ENCODE data around the gene AP1G1.
"Not testable (repeated sequence)": the region's sequence is repeated elsewhere in the genome, so short reads cannot be mapped to it uniquely, and the experiment has no call there.

AP1G1 gene

GRCh38 chr16:71807905-71808592, 585 bp downstream of the AP1G1 start:
- no peak for DNase-seq

DNA sequence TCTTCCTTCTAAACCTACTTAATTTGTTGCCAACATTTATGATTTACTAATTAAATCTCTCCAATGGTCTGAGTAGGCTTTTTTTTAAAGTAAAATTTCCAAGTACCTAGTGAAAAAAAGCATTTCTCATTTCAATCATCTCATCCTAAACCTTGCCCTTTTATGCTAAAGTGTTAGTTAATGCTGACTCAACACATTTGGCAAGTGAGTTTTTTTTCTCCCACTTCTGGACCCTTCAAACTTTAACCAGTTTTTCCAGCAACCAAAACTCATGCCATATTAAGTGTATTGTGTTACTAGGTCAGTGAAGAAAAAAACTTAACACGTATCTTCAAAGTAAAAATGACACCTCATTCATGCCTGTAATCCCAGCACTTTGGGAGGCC, 5.3 kb downstream of the AP1G1 start:
- DNase-seq, result no peak

DNA sequence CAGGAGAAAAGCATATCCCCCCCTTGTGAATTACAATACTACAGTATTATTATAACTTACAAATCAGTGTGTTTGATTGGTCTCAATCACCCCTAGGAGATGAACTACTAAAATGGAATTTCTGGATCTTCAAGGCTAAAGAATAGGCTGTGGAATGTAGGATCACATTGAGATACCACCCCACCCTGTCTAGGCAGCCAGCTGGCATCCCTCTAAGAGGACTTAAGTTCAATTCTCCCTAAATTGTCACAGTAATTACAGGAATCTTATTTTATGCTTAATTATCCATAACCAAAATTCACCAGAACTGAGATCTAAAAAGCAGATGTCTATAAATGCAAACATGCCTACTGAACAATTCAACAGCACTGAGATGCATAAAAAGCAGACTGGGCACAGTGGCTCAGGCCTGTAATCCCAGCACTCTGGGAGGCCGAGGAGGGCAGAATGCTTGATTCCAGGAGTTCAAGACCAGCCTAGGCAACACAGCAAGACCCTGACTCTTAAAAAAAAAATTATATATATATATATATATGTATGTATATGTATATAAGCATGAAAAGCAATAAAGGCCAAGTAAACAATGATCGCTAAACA, 12.0 kb downstream of the AP1G1 start:
- no peak for DNase-seq

GRCh38 chr16:71794943-71795342, 13.7 kb downstream of the AP1G1 start:
- DNase-seq, result no peak

DNA sequence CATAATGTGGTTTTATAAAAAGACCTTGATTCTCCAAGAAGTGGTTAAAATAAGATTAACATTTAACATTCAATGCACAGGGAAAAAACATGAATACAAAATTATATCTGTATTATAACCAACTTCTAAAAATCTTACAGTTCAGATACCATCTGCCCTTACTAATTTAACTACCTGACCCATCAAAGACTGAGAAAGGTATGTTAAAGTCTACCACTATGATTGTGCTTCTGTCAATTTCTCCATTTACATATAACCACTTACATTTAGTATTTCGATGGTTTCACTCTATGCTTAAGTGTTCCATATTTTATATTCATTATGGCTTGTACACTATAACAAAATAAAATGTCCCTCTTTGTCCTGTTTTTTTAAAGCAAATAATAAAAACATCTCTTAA, 14.6 kb downstream of the AP1G1 start:
- no peak for DNase-seq

GRCh38 chr16:71792176-71792575, 16.5 kb downstream of the AP1G1 start:
- no peak for DNase-seq

- not testable (repeated sequence) for DNase-seq
Measured at GRCh38 chr16:71790329-71790728, 18.3 kb downstream of the AP1G1 start.

DNA sequence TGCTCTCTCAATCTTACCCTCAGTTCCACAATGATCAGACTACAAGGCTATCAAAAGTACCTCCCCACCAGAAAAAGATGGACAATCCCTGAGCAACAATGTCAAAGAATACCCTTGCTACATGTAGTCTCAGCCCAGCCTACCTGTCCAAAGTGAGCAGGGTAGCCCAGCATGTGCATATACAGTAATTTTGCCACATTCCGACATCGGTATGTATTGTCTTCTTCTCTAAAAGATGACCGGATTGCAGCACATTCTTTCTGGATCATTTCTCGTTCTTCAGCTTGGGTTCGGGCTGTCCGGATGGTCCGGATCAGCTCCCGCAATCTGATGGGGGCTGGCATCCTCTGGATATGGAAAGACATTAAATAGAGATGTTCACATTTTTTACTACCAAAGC, 19.5 kb downstream of the AP1G1 start:
- no peak for DNase-seq

- DNase-seq, result no peak
Measured at GRCh38 chr16:71788578-71788977, 20.1 kb downstream of the AP1G1 start.

DNA sequence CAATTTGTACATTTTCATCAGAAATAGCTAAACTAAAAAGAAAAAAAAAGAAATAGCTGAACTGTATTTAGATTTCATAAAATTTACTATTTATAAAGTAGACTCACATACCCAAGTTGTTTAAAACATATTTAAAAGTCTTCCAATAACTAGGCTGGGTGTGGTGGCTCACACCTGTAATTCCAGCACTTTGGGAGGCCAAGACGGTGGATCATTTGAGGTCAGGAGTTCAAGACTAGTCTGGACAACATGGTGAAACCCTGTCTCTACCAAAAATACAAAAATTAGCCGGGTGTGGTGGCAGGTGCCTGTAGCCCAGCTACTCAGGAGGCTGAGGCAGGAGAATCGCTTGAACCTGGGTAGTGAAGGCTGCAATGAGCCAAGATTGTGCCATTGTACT, 23.5 kb downstream of the AP1G1 start:
- DNase-seq, result not testable (repeated sequence)

DNA sequence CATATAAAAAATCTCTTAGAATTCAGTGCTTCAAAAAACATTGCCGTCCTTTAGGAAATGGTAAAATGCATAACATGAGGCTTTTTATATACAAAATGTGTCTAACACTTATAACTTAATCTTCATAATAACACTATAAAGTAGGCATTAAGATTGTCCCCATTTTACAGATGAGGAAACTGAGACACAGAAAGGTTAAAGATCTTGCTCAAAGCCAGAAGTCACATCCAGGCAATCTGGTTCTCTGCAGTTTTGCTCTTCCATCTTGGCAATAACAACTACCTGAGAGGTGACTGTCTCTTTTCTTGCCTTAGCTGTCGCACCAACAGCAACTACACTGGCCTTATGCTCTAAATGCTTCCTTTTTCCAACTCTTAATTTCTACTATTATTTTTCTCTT, 24.5 kb downstream of the AP1G1 start:
- no peak for DNase-seq

DNA sequence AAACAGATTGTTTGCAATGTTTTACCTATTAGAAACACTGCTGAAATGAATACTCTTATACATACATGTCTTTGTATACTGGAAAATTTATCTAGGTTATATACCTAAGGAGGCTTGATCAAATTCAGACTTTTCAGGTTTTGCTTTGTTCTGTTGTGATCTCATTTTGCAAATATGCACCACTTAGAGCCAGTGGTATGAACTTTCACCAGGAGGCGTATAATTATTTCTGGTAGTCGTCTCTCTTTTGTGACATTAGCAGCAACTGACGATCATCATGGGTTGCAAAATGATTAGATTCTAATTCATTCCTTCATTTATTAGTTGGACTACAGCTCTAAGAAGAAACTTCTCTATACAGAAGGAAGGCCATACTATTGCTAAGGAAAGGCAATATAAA, 26.9 kb downstream of the AP1G1 start:
- no peak for DNase-seq

DNA sequence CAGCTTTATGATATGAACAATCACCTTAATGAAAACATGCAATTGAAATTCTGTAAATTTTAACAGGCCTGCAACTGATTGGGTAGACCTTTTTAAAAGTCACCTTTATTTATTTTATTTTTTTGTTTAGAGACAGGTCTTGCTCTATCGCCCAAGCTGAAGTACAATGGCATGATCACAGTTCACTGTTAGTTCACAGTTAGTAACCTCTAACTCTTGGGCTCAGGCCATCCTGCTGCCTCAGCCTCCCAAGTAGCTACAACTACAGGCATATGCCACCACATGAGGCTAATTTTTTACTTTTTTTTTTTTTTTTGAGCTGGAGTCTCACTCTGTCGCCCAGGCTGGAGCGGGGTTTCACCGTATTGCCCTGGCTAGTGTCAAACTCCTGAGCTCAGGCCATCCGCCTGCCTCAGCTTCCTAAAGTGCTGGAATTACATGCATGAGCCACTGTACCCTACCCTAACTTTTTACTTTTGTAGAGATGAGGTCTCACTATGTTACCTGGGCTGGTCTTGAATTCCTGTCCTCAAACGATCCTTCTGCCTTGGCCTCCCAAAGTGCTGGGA, 28.0 kb downstream of the AP1G1 start:
- DNase-seq, result no peak

- DNase-seq, result no peak
Measured at GRCh38 chr16:71778780-71779179, 29.9 kb downstream of the AP1G1 start.

DNA sequence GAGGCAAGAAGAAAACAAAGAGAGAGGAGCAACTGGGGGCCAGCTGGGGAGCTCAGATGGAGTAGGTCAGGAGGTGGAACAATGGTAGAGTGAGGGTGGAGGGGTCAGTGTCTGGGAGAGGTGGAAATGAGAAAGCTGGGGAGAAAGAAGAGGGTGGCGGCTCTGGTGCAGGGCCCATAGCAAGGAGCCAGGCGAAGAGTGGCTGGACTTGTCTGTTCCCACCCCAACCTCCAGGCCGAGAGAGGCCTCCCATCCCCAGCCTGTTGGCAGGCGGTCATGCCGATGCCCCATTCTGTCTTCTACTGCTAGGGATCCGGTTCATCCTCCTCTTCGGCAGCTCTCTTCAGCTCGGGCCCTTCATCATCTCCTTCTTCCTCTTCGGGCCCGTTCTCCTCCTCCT, 31.3 kb downstream of the AP1G1 start:
- no peak for DNase-seq

DNA sequence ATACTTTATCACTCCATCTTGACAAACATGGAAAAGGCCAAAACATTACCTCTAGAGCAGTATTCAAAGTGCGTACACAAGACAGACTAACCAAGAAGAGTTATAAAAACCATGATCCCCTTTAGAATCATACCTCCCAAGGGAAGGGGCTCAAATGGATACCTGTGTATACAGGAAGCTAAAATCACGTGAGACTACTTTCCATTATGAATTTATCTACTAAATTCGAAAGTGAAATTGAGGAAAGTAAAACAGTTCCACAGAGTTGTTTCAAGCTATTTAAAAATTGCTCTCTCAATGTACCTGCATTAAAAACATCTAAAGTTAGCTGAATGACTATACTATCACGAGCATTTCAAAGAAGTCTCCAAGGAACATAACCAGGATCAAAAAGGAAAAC, 32.7 kb downstream of the AP1G1 start:
- DNase-seq, result no peak

DNA sequence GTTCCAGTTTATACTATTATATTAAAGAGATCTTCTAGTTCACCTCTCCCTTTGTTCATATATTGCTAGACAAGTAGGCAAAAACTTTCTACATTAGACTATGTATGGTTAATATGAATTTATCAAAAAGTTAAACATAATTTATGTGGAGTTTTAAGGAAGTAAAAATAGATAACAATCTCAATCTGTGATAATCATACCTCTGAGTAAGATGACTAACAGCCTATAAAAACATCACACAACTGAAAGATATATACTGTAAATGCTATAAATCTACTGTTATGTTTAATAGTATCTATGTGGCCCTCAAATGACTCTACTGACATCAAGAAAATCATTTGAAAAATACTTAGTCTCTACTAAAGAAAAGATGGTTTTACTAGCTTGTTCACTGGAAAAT, 37.1 kb downstream of the AP1G1 start:
- no peak for DNase-seq

GRCh38 chr16:71769222-71769621, 39.4 kb downstream of the AP1G1 start:
- DNase-seq, result no peak

DNA sequence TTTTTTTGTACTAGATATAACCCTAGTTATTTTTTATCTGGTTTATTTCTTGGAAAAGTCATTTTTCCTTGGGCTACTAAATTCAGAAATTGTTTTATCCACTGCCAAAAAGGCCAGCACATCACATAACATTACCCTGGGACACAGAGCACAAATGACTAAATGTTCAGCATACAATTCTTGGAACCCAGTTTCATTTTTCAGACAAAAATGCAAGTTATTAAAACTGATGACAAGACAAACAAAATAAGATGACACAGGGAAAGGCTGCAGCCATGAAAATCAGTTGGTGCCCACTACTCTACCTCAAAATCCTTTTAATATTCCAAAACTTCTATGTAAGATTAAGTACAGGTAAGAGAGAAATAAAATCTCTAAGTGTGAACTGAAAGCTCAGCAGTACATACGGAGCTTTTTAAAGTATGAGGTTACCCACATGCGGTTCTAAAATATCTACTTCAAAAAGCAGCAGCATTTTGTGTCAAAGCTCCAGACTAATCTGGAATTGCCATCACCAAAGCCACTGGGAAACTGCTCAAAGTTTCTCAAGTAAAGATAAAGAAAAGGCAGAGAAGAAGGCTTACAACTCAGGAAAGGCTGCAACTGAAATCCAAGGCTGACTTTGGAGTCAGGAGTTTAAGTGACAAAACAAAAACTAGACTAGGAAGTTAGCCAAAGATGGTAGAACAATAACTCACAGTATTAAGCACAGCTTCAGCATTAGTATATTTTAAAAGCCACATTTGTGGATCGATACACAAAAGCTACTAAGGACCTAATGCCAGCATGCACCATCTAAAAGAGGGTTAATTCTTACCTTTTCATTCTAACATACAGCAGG, 41.4 kb downstream of the AP1G1 start:
- DNase-seq, result no peak

DNA sequence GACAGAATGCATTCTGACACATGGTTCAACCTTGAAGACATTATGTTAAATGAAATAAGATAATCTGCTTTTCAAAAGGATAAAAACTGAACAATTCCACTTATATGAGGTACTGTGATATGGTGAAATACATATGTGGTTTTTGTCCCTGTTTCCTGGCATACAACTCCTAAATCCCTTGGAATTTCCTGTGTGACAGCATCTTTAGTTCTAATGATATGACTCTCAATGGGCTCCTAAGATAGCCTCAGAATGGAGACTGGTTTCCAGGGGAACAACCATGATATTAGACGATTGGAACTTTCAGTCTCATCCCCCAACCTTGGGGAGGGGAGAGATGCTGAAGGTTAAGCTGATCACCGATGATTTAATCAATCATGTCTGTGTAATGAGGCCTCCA, 46.4 kb downstream of the AP1G1 start:
- DNase-seq, result no peak

DNA sequence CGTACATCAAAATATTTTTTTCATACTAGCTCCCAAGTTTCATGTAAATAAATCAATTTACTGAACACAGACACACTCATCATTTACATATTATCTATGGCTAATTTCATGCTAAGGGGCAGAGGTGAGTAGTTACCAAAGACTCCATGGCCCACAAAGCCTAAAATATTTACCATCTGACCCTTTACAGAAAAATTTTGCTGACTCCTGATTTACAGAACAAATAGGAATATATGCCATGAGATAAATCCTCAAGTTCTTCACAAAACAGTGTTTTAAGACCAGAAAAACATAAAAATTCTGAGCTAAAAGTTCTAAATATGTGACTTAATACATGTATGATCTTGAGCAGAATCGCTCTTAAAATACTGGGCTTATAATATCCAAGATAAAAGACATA, 47.5 kb downstream of the AP1G1 start:
- DNase-seq, result no peak

DNA sequence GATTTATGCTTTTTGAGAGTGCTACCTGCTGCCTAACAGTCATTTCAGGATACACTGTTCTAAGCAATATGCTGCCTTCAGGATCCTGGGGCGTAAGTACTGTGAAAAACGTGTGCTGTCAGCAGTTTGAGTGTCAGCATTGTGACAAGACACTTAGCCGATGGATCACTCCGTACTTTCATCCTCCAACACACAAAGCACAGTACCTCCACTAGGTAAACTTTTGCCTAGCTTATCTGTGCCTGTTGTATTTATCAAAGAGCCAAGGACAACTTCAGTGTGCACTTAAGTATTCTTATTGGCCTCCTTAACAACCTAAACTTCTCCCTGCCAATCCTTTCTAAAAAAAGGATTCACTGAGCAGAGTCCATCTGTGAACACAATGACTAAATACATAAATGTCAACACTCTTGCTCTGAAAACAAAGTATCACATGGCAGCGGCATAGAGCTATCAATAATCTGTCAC, 50.3 kb downstream of the AP1G1 start:
- no peak for DNase-seq

DNA sequence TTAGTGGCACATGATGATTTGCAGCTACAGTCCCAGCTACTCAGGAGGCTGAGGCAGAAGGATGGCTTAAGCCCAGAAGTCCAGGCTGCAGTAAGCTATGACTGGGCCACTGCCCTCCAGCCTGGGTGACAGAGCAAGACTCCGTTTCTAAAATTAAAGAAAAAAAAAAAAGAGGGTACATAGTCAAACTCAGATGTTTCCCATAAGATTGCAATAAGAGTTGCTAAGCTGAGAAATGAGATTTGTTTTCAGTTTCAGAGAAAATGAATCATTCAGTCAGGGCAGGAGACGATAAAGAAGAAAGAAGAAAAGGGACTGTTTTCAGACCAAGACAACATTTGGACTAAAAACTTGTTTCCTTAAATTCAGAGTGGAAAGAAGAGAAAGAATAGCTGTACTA, 54.0 kb downstream of the AP1G1 start:
- DNase-seq, result no peak

DNA sequence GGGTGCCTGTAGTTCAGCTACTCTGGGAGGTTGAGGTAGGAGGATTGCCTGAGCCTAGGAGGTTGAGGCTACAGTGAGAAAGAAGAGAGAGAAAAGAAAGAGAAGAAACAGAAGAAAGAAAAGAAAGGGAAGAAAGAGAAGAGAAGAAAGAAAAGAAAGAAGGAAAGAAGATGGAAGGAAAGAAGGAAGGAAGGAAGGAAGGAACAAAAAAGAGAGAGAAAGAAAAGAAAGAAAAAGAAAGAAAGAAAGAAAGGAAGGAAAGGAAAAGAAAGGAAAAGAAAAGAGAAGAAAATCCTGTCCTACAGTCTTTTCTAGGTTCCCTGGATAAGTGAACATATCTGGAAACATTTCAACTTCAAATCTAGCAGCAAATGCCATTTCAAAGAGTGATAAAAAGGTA, 54.5 kb downstream of the AP1G1 start:
- no peak for DNase-seq

Measured in right hindlimb (tissue), 1 donor.